CD4-positive, alpha-beta T cell (primary cell): ENCODE measurements around the gene MCCC1. TPM values are rescaled to one million over a fixed set of nuclear protein-coding genes. Genes with fewer than 3 reads are reported as not detected.

ENCODE experiments used
- ATAC-seq: fragments of 200-7000 bp; cut with Tn5 transposase; one replicate; pipeline ENCODE4 v1.10.0; 2022; ENCODE audit warnings: mild to moderate bottlenecking; ENCODE audit not compliant: poor library complexity
- CTCF ChIA-PET: fragments of 350-600 bp; sonication (Branson Sonifier 250); formaldehyde crosslinking; loops from one replicate; lab custom pipeline; 2021; ENCODE audit warnings: antibody characterized with exemption, inconsistent platforms; lab: Charles Lee
- POLR2A ChIA-PET: fragments of 350-600 bp; sonication (Branson Sonifier 250); formaldehyde crosslinking; loops from one replicate; lab custom pipeline; 2021; ENCODE audit warnings: antibody characterized with exemption, inconsistent platforms; lab: Charles Lee
- DNase-seq, 14 experiments: peaks; one replicate each; pipeline ENCODE4 v3.0.0-alpha.2; 2013 to 2020; ENCODE audit warnings: mixed read lengths in 2 of 14
- H3K27ac ChIP-seq, 2 donors: one replicate each; pipeline versions ENCODE4 v1.5.1 to v1.7.0; 2013; ENCODE audit warnings: low read length in 2 of 2, low read depth in 1 of 2, mild to moderate bottlenecking in 1 of 2
- H3K27me3 ChIP-seq, 2 experiments: 1 replicate in 1 of 2; 2 replicates in 1 of 2; pipeline versions ENCODE4 v1.6.1 to v1.7.0; 2013; ENCODE audit warnings: low read length in 2 of 2, control low read depth in 1 of 2, mild to moderate bottlenecking in 1 of 2, moderate library complexity in 1 of 2; ENCODE audit not compliant: insufficient read depth in 2 of 2, control insufficient read depth in 1 of 2
- H3K36me3 ChIP-seq: one replicate; pipeline ENCODE4 v1.6.1; 2013; ENCODE audit warnings: low read length, control low read depth; ENCODE audit not compliant: insufficient read depth
- H3K4me1 ChIP-seq: one replicate; pipeline ENCODE4 v1.6.1; 2013; ENCODE audit warnings: low read length, control low read depth; ENCODE audit not compliant: insufficient read depth
- H3K4me3 ChIP-seq: one replicate; pipeline ENCODE4 v1.5.1; 2013; ENCODE audit warnings: mild to moderate bottlenecking, low read length, moderate library complexity
- H3K9me3 ChIP-seq, 2 experiments: 1 replicate in 1 of 2; 2 replicates in 1 of 2; pipeline versions ENCODE4 v1.6.1 to v1.7.0; 2013; ENCODE audit warnings: low read length in 2 of 2, mild to moderate bottlenecking in 2 of 2, control low read depth in 1 of 2, moderate library complexity in 1 of 2; ENCODE audit not compliant: control insufficient read depth in 1 of 2, insufficient read depth in 1 of 2
- H3K27ac Mint-ChIP-seq: one replicate; pipeline ENCODE4 v1.8.0; 2020; ENCODE audit warnings: mixed read lengths
- H3K27me3 Mint-ChIP-seq: one replicate; pipeline ENCODE4 v1.8.0; 2021; ENCODE audit warnings: mixed read lengths
- H3K36me3 Mint-ChIP-seq: one replicate; pipeline ENCODE4 v1.8.0; 2021; ENCODE audit warnings: low read depth, mixed read lengths
- H3K4me1 Mint-ChIP-seq: one replicate; pipeline ENCODE4 v1.8.0; 2021; ENCODE audit warnings: low read depth, mixed read lengths
- H3K4me3 Mint-ChIP-seq: one replicate; pipeline ENCODE4 v1.8.0; 2020; ENCODE audit warnings: mild to moderate bottlenecking, mixed read lengths
- H3K9me3 Mint-ChIP-seq: one replicate; pipeline ENCODE4 v1.8.0; 2020; ENCODE audit warnings: mixed read lengths
- CTCF ChIP-seq: fragments of 200-600 bp; IDR thresholded peaks from one replicate; pipeline ENCODE4 v1.8.0; 2022; ENCODE audit warnings: antibody characterized with exemption, mild to moderate bottlenecking
- intact Hi-C, 2 experiments: fragments of 100-400 bp; cut with DNase I in 1 of 2; cut with micrococcal nuclease in 1 of 2; formaldehyde crosslinking; loops; one replicate each; pipeline versions ENCODE4 v1.15.1 to v1.9.0; 2023 to 2025; cut with DNase I, micrococcal nuclease
- total RNA-seq, 174 experiments: library from RNA in 2 of 174; stranded (reverse) in 2 of 174; gene quantifications; one replicate each; pipeline ENCODE4 v1.2.3 and lab custom pipeline; 2021 to 2026

Gene MCCC1
- total RNA-seq, 2 experiments from 2014 or later, result 16.4 to 16.7 TPM

- Histone ChIP-seq H3K4me3 (no peak overlapping the region), H3K27ac (no peak overlapping the region), H3K27me3 (no peaks in the 10 kb centered on the region), H3K9me3 (peaks cover 8 to 10% of the 10 kb centered on the region in 2 experiments), H3K4me1 (no peaks in the 10 kb centered on the region), H3K36me3 (no peaks in the 10 kb centered on the region)
- POLR2A ChIA-PET, result no interaction called here
- no peak overlapping the region for H3K4me3 Mint-ChIP-seq
- H3K36me3 Mint-ChIP-seq, result peaks cover 26% of the 10 kb centered on the region
- DNase-seq (no peak), ATAC-seq (no peak)
- H3K4me1 Mint-ChIP-seq, result no peaks in the 10 kb centered on the region
- no peak for TF ChIP-seq CTCF
- H3K27me3 Mint-ChIP-seq, result no peaks in the 10 kb centered on the region
- H3K9me3 Mint-ChIP-seq, result peaks cover 7% of the 10 kb centered on the region
- CTCF ChIA-PET, result no interaction called here
- H3K27ac Mint-ChIP-seq, result no peak overlapping the region
- intact Hi-C loops, result no loop called here
Measured at GRCh38 chr3:183131735-183132134, 32.4 kb upstream of the MCCC1 start.

GRCh38 chr3:183131186-183131725, 32.0 kb upstream of the MCCC1 start:
- no peak for TF ChIP-seq CTCF
- H3K4me1 ChIP-seq, result no peaks in the 10 kb centered on the region
- ChIA-PET POLR2A (no interaction called here), CTCF (no interaction called here)
- no peak overlapping the region for H3K4me3 ChIP-seq
- Mint-ChIP-seq H3K27me3 (no peaks in the 10 kb centered on the region), H3K9me3 (peaks cover 7% of the 10 kb centered on the region), H3K36me3 (peaks cover 26% of the 10 kb centered on the region), H3K4me1 (no peaks in the 10 kb centered on the region), H3K4me3 (no peak overlapping the region), H3K27ac (no peak overlapping the region)
- H3K27me3 ChIP-seq, result no peaks in the 10 kb centered on the region
- intact Hi-C loops, result no loop called here
- H3K36me3 ChIP-seq, result no peaks in the 10 kb centered on the region
- DNase-seq, result no peak
- no peak overlapping the region for H3K27ac ChIP-seq
- no peak for ATAC-seq
- H3K9me3 ChIP-seq, result peaks cover 8 to 10% of the 10 kb centered on the region in 2 experiments

GRCh38 chr3:183129243-183129642, 29.9 kb upstream of the MCCC1 start:
- H3K27me3 ChIP-seq, result no peaks in the 10 kb centered on the region
- Mint-ChIP-seq H3K4me1 (no peaks in the 10 kb centered on the region), H3K27ac (no peak overlapping the region), H3K36me3 (peaks cover 19% of the 10 kb centered on the region), H3K9me3 (peaks cover 7% of the 10 kb centered on the region), H3K4me3 (no peak overlapping the region), H3K27me3 (no peaks in the 10 kb centered on the region)
- H3K4me1 ChIP-seq, result no peaks in the 10 kb centered on the region
- ChIA-PET CTCF (no interaction called here), POLR2A (no interaction called here)
- H3K36me3 ChIP-seq, result no peaks in the 10 kb centered on the region
- peaks cover 8 to 10% of the 10 kb centered on the region in 2 experiments for H3K9me3 ChIP-seq
- no peak for DNase-seq
- no peak for TF ChIP-seq CTCF
- intact Hi-C loops, result loop anchor here in 1 of 2 experiments (10.0 kb wide), 1 partner anchor 56 kb away; no protein-coding TSS in a partner anchor
- no peak overlapping the region for H3K27ac ChIP-seq
- ATAC-seq, result no peak
- no peak overlapping the region for H3K4me3 ChIP-seq
